WTC11 (cell line): Measurements from ENCODE around the gene PPP3CA. TPM values are rescaled to one million over a fixed set of nuclear protein-coding genes. Genes with fewer than 3 reads are reported as not detected.

ENCODE experiments used
- ATAC-seq: fragments of 200-7000 bp; cut with Tn5 transposase; 2 replicates; pipeline ENCODE4 v1.10.0; 2021; ENCODE audit warnings: mild to moderate bottlenecking, moderate library complexity
- CTCF ChIA-PET: fragments of 300-600 bp; sonication (Branson Sonifier 250); formaldehyde crosslinking; loops from one replicate; lab custom pipeline; 2021; ENCODE audit warnings: antibody characterized with exemption; lab: Charles Lee
- POLR2A ChIA-PET: fragments of 350-600 bp; sonication (Branson Sonifier 250); formaldehyde crosslinking; loops from one replicate; lab custom pipeline; 2021; ENCODE audit warnings: antibody characterized with exemption; lab: Charles Lee
- DNase-seq: peaks from one replicate; pipeline ENCODE4 v3.0.0; 2021; ENCODE audit warnings: low spot score
- H3K27ac Mint-ChIP-seq: 2 replicates; pipeline ENCODE4 v1.8.0; 2021; ENCODE audit warnings: mixed read lengths
- H3K27me3 Mint-ChIP-seq: 2 replicates; pipeline ENCODE4 v1.8.0; 2021; ENCODE audit warnings: low read depth, mild to moderate bottlenecking, moderate library complexity, mixed read lengths
- H3K36me3 Mint-ChIP-seq: 2 replicates; pipeline ENCODE4 v1.8.0; 2021; ENCODE audit warnings: mixed read lengths
- H3K4me1 Mint-ChIP-seq: 2 replicates; pipeline ENCODE4 v1.8.0; 2022; ENCODE audit warnings: mixed read lengths
- H3K4me3 Mint-ChIP-seq: 2 replicates; pipeline ENCODE4 v1.8.0; 2021; ENCODE audit warnings: mild to moderate bottlenecking, moderate library complexity, mixed read lengths
- H3K9me3 Mint-ChIP-seq: 2 replicates; pipeline ENCODE4 v1.8.0; 2021; ENCODE audit warnings: mixed read lengths
- ARID4B ChIP-seq: sonication (generic); formaldehyde crosslinking; IDR thresholded peaks from 2 replicates; pipeline ENCODE4 v1.8.0; 2023; ENCODE audit warnings: missing genetic modification reagents, mild to moderate bottlenecking, borderline replicate concordance
- CDX4 ChIP-seq: fragments of 250-450 bp; sonication (Bioruptor Pico); IDR thresholded peaks from 2 replicates; pipeline ENCODE4 v1.9.0; 2021; ENCODE audit warnings: moderate library complexity, mild to moderate bottlenecking, inconsistent platforms, borderline replicate concordance
- EMX1 ChIP-seq: fragments of 250-450 bp; sonication (Bioruptor Pico); IDR thresholded peaks from 2 replicates; pipeline ENCODE4 v1.8.0; 2021; ENCODE audit warnings: mild to moderate bottlenecking
- GABPB1 ChIP-seq: sonication (generic); formaldehyde crosslinking; IDR thresholded peaks from 2 replicates; pipeline ENCODE4 v1.8.1; 2023; ENCODE audit warnings: mild to moderate bottlenecking, missing genetic modification reagents
- GRHL2 ChIP-seq: fragments of 250-450 bp; sonication (Bioruptor Pico); IDR thresholded peaks from 2 replicates; pipeline ENCODE4 v1.8.0; 2022; ENCODE audit warnings: mild to moderate bottlenecking, moderate library complexity; ENCODE audit not compliant: insufficient replicate concordance, severe bottlenecking
- GTF2I ChIP-seq: fragments of 250-450 bp; sonication (Bioruptor Pico); conservative IDR thresholded peaks from 2 replicates; pipeline ENCODE4 v1.4.0; 2021; ENCODE audit warnings: mild to moderate bottlenecking
- IRF1 ChIP-seq: sonication (generic); formaldehyde crosslinking; IDR thresholded peaks from 2 replicates; pipeline ENCODE4 v1.8.0; 2023; ENCODE audit warnings: missing genetic modification reagents
- JAZF1 ChIP-seq: fragments of 250-450 bp; sonication (Bioruptor Pico); IDR thresholded peaks from 2 replicates; pipeline ENCODE4 v1.9.0; 2021; ENCODE audit warnings: moderate library complexity, mild to moderate bottlenecking, inconsistent platforms
- MAX ChIP-seq: sonication (generic); formaldehyde crosslinking; IDR thresholded peaks from 2 replicates; pipeline ENCODE4 v1.8.0; 2022; ENCODE audit warnings: mild to moderate bottlenecking, missing genetic modification reagents
- MLX ChIP-seq: sonication (generic); formaldehyde crosslinking; IDR thresholded peaks from 2 replicates; pipeline ENCODE4 v1.8.1; 2023; ENCODE audit warnings: mild to moderate bottlenecking, missing genetic modification reagents, moderate library complexity
- PREB ChIP-seq: sonication (generic); formaldehyde crosslinking; IDR thresholded peaks from 2 replicates; pipeline ENCODE4 v1.8.1; 2022; ENCODE audit warnings: mild to moderate bottlenecking, missing genetic modification reagents, moderate library complexity, borderline replicate concordance
- RELA ChIP-seq: sonication (generic); formaldehyde crosslinking; IDR thresholded peaks from 2 replicates; pipeline ENCODE4 v1.8.1; 2022; ENCODE audit warnings: missing genetic modification reagents, mild to moderate bottlenecking, borderline replicate concordance
- STAT6 ChIP-seq: sonication (generic); formaldehyde crosslinking; conservative IDR thresholded peaks from 2 replicates; pipeline ENCODE4 v1.8.1; 2023; ENCODE audit warnings: mild to moderate bottlenecking, low read depth, missing genetic modification reagents, moderate library complexity
- TEAD4 ChIP-seq: sonication (generic); formaldehyde crosslinking; IDR thresholded peaks from 2 replicates; pipeline ENCODE4 v1.8.0; 2022; ENCODE audit warnings: mild to moderate bottlenecking, missing genetic modification reagents
- USF1 ChIP-seq: sonication (generic); formaldehyde crosslinking; IDR thresholded peaks from 2 replicates; pipeline ENCODE4 v1.8.0; 2022; ENCODE audit warnings: mild to moderate bottlenecking, missing genetic modification reagents
- USF2 ChIP-seq: sonication (generic); formaldehyde crosslinking; IDR thresholded peaks from 2 replicates; pipeline ENCODE4 v1.8.1; 2023; ENCODE audit warnings: mild to moderate bottlenecking, missing genetic modification reagents, moderate library complexity
- ZBTB21 ChIP-seq: sonication (generic); formaldehyde crosslinking; IDR thresholded peaks from 2 replicates; pipeline ENCODE4 v1.8.1; 2023; ENCODE audit warnings: mild to moderate bottlenecking, missing genetic modification reagents, borderline replicate concordance
- ZMAT4 ChIP-seq: fragments of 250-450 bp; sonication (Bioruptor Pico); IDR thresholded peaks from 2 replicates; pipeline ENCODE4 v1.9.0; 2021; ENCODE audit warnings: mild to moderate bottlenecking
- ZNF263 ChIP-seq: sonication (generic); formaldehyde crosslinking; IDR thresholded peaks from 2 replicates; pipeline ENCODE4 v1.8.1; 2022; ENCODE audit warnings: low read depth, mild to moderate bottlenecking, moderate library complexity, missing genetic modification reagents
- ZNF317 ChIP-seq: sonication (generic); formaldehyde crosslinking; IDR thresholded peaks from 2 replicates; pipeline ENCODE4 v1.8.1; 2023; ENCODE audit warnings: low read depth, mild to moderate bottlenecking, moderate library complexity, missing genetic modification reagents, borderline replicate concordance
- ZNF423 ChIP-seq: fragments of 250-450 bp; sonication (Bioruptor Pico); IDR thresholded peaks from 2 replicates; pipeline ENCODE4 v2.1.2; 2022; ENCODE audit warnings: mild to moderate bottlenecking, moderate library complexity
- total RNA-seq: library from RNA; stranded (reverse); gene quantifications from 3 replicates; pipeline ENCODE4 v1.2.3, GENCODE V29; 2021

The PPP3CA gene
- total RNA-seq, 1 experiment from 2014 or later: 41.6 TPM

- Mint-ChIP-seq H3K36me3 (no peaks in the 10 kb centered on the region), H3K27me3 (no peaks in the 10 kb centered on the region), H3K4me3 (no peak overlapping the region), H3K27ac (no peak overlapping the region), H3K9me3 (no peaks in the 10 kb centered on the region), H3K4me1 (peaks cover 8% of the 10 kb centered on the region)
- DNase-seq (no peak), ATAC-seq (no peak)
- ChIA-PET POLR2A (no interaction called here), CTCF (no interaction called here)
- no peak for TF ChIP-seq MLX
- TF ChIP-seq CDX4 (CRISPR knock-in tag): no peak
- no peak for TF ChIP-seq EMX1 (CRISPR knock-in tag)
- TF ChIP-seq RELA: no peak
- TF ChIP-seq USF2 (CRISPR knock-in tag): no peak
- no peak for TF ChIP-seq ZBTB21 (CRISPR knock-in tag)
- TF ChIP-seq PREB: no peak
These were observed 280.6 kb downstream of the PPP3CA start for GRCh38 chr4:101066626-101067170.

- no peak for ATAC-seq
- peaks cover 3% of the 10 kb centered on the region; the same call in 1 of the 2 replicates for H3K4me1 Mint-ChIP-seq
- no peaks in the 10 kb centered on the region for H3K27me3 Mint-ChIP-seq
- no peak overlapping the region for H3K27ac Mint-ChIP-seq
- ChIA-PET POLR2A (no interaction called here), CTCF (no interaction called here)
- H3K9me3 Mint-ChIP-seq: no peaks in the 10 kb centered on the region
- no peak overlapping the region for H3K4me3 Mint-ChIP-seq
- no peak for DNase-seq
- H3K36me3 Mint-ChIP-seq: no peaks in the 10 kb centered on the region
- TF ChIP-seq TEAD4 (CRISPR knock-in tag): no peak
- no peak for TF ChIP-seq JAZF1 (CRISPR knock-in tag)
- TF ChIP-seq USF1 (CRISPR knock-in tag): no peak
- TF ChIP-seq MAX (CRISPR knock-in tag): no peak
- TF ChIP-seq ZNF423 (CRISPR knock-in tag): no peak
- TF ChIP-seq ZNF263 (CRISPR knock-in tag): no peak
- TF ChIP-seq STAT6 (CRISPR knock-in tag): no peak
- no peak for TF ChIP-seq GABPB1 (CRISPR knock-in tag)
- no peak for TF ChIP-seq IRF1 (CRISPR knock-in tag)
- no peak for TF ChIP-seq ARID4B (CRISPR knock-in tag)
- no peak for TF ChIP-seq GTF2I (CRISPR knock-in tag)
- no peak for TF ChIP-seq ZNF317 (CRISPR knock-in tag)
- no peak for TF ChIP-seq ZMAT4 (CRISPR knock-in tag)
- no peak for TF ChIP-seq GRHL2 (CRISPR knock-in tag)
These were observed 281.3 kb downstream of the PPP3CA start for GRCh38 chr4:101065935-101066485.
